ENCODE measurements around the gene POU5F2. TPM values are rescaled to one million over a fixed set of nuclear protein-coding genes. Genes with fewer than 3 reads are reported as not detected.

POU5F2 gene
- total RNA-seq, 1 donor from 2014 or later: 0.96 TPM

GRCh38 chr5:93782978-93783377 lies 41.6 kb upstream of the POU5F2 start:
- Mint-ChIP-seq H3K9me3 (ENCODE audit: low read depth) (no peaks in the 10 kb centered on the region), H3K27ac (no peak overlapping the region), H3K36me3 (ENCODE audit: insufficient read depth) (no peaks in the 10 kb centered on the region), H3K4me3 (ENCODE audit: low read depth) (no peak overlapping the region), H3K4me1 (ENCODE audit: low read depth) (peaks cover 8% of the 10 kb centered on the region), H3K27me3 (no peaks in the 10 kb centered on the region)
- no peak for DNase-seq (ENCODE audit: low spot score, unreplicated experiment)
- TF ChIP-seq CTCF (IDR thresholded peaks at IDR 0.05; ENCODE audit: unreplicated experiment): no peak

- no peaks in the 10 kb centered on the region for H3K9me3 Mint-ChIP-seq (ENCODE audit: low read depth)
- H3K4me3 Mint-ChIP-seq (ENCODE audit: low read depth): no peak overlapping the region
- DNase-seq (ENCODE audit: low spot score, unreplicated experiment): no peak
- peaks cover 9% of the 10 kb centered on the region for H3K36me3 Mint-ChIP-seq (ENCODE audit: insufficient read depth)
- no peaks in the 10 kb centered on the region for H3K4me1 Mint-ChIP-seq (ENCODE audit: low read depth)
- no peak for TF ChIP-seq CTCF (IDR thresholded peaks at IDR 0.05; ENCODE audit: unreplicated experiment)
- H3K27me3 Mint-ChIP-seq: no peaks in the 10 kb centered on the region
- no peak overlapping the region for H3K27ac Mint-ChIP-seq
These were observed 36.2 kb upstream of the POU5F2 start for GRCh38 chr5:93777620-93778019.

GRCh38 chr5:93756372-93756771 lies 15.0 kb upstream of the POU5F2 start:
- no peak overlapping the region for H3K27ac Mint-ChIP-seq
- no peak overlapping the region for H3K4me3 Mint-ChIP-seq (ENCODE audit: low read depth)
- DNase-seq (ENCODE audit: low spot score, unreplicated experiment): no peak
- peaks cover 26% of the 10 kb centered on the region for H3K9me3 Mint-ChIP-seq (ENCODE audit: low read depth)
- no peaks in the 10 kb centered on the region for H3K4me1 Mint-ChIP-seq (ENCODE audit: low read depth)
- no peaks in the 10 kb centered on the region for H3K27me3 Mint-ChIP-seq
- peaks cover 20% of the 10 kb centered on the region for H3K36me3 Mint-ChIP-seq (ENCODE audit: insufficient read depth)
- no peak for TF ChIP-seq CTCF (IDR thresholded peaks at IDR 0.05; ENCODE audit: unreplicated experiment)

GRCh38 chr5:93755716-93756115 lies 14.3 kb upstream of the POU5F2 start:
- TF ChIP-seq CTCF (IDR thresholded peaks at IDR 0.05; ENCODE audit: unreplicated experiment): no peak
- no peaks in the 10 kb centered on the region for H3K4me1 Mint-ChIP-seq (ENCODE audit: low read depth)
- H3K27ac Mint-ChIP-seq: no peak overlapping the region
- no peak for DNase-seq (ENCODE audit: low spot score, unreplicated experiment)
- no peak overlapping the region for H3K4me3 Mint-ChIP-seq (ENCODE audit: low read depth)
- H3K27me3 Mint-ChIP-seq: no peaks in the 10 kb centered on the region
- peaks cover 23% of the 10 kb centered on the region for H3K9me3 Mint-ChIP-seq (ENCODE audit: low read depth)
- H3K36me3 Mint-ChIP-seq (ENCODE audit: insufficient read depth): peaks cover 15% of the 10 kb centered on the region

- TF ChIP-seq CTCF (IDR thresholded peaks at IDR 0.05; ENCODE audit: unreplicated experiment): no peak
- no peaks in the 10 kb centered on the region for H3K9me3 Mint-ChIP-seq (ENCODE audit: low read depth)
These were observed 7.5 kb upstream of the POU5F2 start for GRCh38 chr5:93748875-93749397.

More at GRCh38 chr5:93748875-93749397, 7.5 kb upstream of the POU5F2 start:
- Mint-ChIP-seq H3K36me3 (ENCODE audit: insufficient read depth) (no peaks in the 10 kb centered on the region), H3K4me1 (ENCODE audit: low read depth) (no peaks in the 10 kb centered on the region), H3K27ac (no peak overlapping the region), H3K27me3 (no peaks in the 10 kb centered on the region), H3K4me3 (ENCODE audit: low read depth) (no peak overlapping the region)
- DNase-seq (ENCODE audit: low spot score, unreplicated experiment): no peak

Data from progenitor cell of endocrine pancreas (in vitro differentiated cells).